Transverse colon (tissue), 4 donors: ENCODE results near the gene DGKD.

Experiments
- POLR2A ChIP-seq: fragments of 450-650 bp; IDR thresholded peaks from one replicate; pipeline ENCODE4 v1.6.1; 2016; ENCODE audit warnings: antibody characterized with exemption, mild to moderate bottlenecking, moderate library complexity
- POLR2AphosphoS5 ChIP-seq, 3 donors: sonication (generic); formaldehyde crosslinking; IDR thresholded peaks; one replicate each; pipeline ENCODE4 v1.6.1; 2016; ENCODE audit warnings: antibody characterized with exemption in 3 of 3
- TF ChIP-seq, protein P1 (sequence below), 5 experiments: fragments of 200-600 bp in 3 of 5; fragments of 450-650 bp in 2 of 5; sonication (generic) in 3 of 5; IDR thresholded peaks; 1 replicate in 2 of 5; 2 replicates in 3 of 5; pipeline ENCODE4 v1.5.1; 2016 to 2017; ENCODE audit warnings: antibody characterized with exemption in 5 of 5, inconsistent platforms in 3 of 5, mild to moderate bottlenecking in 2 of 5, moderate library complexity in 1 of 5

DNA sequence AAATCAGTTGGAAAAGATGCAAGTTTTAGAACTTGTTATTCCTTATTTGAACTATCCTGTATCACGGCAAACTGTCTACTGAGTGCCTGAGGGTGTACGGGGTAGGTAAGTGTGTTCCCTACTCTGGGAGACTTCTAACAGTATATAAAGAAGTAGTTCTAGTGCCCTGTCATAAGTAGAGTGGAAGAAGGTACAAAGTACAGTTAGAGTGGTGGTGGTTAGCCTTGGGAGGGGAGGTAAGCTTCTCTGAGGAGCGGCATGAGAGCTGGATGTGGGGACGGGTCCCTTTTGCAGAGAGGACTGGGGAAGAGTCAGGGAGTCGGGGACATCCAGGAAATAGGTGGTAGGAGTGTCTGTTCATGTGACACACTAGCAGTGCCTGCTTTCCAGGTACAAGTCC is 48.5 kb downstream of the DGKD start:
- TF ChIP-seq, protein P1, sequence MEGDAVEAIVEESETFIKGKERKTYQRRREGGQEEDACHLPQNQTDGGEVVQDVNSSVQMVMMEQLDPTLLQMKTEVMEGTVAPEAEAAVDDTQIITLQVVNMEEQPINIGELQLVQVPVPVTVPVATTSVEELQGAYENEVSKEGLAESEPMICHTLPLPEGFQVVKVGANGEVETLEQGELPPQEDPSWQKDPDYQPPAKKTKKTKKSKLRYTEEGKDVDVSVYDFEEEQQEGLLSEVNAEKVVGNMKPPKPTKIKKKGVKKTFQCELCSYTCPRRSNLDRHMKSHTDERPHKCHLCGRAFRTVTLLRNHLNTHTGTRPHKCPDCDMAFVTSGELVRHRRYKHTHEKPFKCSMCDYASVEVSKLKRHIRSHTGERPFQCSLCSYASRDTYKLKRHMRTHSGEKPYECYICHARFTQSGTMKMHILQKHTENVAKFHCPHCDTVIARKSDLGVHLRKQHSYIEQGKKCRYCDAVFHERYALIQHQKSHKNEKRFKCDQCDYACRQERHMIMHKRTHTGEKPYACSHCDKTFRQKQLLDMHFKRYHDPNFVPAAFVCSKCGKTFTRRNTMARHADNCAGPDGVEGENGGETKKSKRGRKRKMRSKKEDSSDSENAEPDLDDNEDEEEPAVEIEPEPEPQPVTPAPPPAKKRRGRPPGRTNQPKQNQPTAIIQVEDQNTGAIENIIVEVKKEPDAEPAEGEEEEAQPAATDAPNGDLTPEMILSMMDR (IDR thresholded peaks at IDR 0.05), result no peak
- TF ChIP-seq POLR2A, result peak; percentile 34
- TF ChIP-seq POLR2AphosphoS5 (IDR thresholded peaks at IDR 0.05), result no peak
